ENCODE data around the gene IQCN.

DNA sequence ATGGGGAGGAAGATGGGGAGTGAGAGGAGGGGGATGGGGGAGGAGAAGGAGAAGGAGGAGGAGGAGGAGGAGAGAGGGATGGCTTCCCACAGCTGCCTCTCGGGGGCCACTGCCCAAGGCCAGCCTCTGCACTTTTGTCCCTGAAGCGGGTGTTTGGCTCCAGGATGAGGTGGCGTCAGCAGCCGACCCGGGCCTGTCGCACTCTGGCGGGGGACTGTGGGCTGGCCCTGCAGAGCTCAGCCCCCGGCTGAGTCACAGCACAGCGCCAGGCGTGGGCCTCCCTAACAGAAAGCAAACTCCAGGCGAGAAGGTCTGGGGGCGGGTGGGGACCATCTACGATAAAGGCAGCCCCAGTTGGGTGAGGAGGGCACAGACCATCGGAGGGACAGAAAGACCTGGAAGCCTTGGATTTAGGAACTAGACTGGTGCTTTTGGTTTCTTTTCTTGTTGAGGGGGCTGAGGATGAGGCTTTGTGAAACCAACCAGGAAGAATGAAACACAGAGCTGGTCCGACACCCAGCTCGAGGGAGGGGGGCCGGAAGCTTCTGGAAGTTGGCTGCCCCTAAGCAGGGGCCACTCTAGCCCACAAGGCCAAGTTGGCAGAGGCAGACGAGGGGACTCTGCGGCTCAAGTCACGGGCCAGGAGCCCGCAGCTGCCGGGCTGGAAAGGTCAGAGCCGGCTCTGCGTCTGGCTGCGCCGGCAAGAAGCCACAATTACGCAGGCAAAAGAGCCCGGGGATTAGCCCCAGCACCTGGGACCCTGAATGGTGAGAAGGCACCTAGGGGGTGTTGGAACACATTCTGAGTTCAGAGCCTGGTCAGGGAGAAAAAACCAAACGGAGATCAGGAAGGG is 30.4 kb upstream of the IQCN start:
- peak; percentile 26; the same call in 1 of the 2 replicates for TF ChIP-seq CTCF (conservative IDR thresholded peaks at IDR 0.05; ENCODE audit: low read length)
- TF ChIP-seq EZH2phosphoT487 (IDR thresholded peaks at IDR 0.05; ENCODE audit: borderline replicate concordance, low read depth, low read length) = no peak
